Measurements from ENCODE around the gene FGF13.

DNA sequence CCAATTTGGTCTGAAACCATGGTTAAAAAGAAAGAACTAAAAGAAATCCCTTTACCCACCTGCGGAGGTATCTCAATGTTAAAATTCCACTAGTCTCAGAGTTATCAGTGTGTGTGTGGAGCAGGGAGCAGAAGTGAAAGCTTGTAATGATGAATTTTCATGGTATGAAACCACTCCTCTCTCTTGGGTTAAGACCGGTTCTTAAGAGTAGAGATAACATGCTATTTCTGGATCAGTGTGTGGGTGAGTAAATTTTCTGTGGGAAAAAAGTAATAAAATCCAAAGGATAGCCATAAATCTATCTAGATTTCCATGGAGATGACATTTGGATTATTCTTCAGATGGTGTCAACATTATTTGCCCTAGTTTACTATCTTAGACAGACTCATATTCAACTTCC is 3.2 kb downstream of the FGF13 start:
- TF ChIP-seq YY1 (IDR thresholded peaks at IDR 0.05; ENCODE audit: insufficient read depth, insufficient read length): no peak
- no peak for TF ChIP-seq ZNF274 (IDR thresholded peaks at IDR 0.05; ENCODE audit: low read depth, low read length)
- TF ChIP-seq SUZ12 (IDR thresholded peaks at IDR 0.05; ENCODE audit: extremely low read depth, insufficient read depth, insufficient read length): no peak
